NB4 (cell line): ENCODE data around the gene NUAK1.

Experiments
- MYC ChIP-seq: IDR thresholded peaks from 2 replicates; pipeline ENCODE4 v1.6.1; 2011; ENCODE audit warnings: low read depth, low read length
- POLR2A ChIP-seq: IDR thresholded peaks from 2 replicates; pipeline ENCODE4 v1.6.1; 2011; ENCODE audit warnings: mild to moderate bottlenecking; ENCODE audit not compliant: insufficient read length; ENCODE audit errors: extremely low read depth
- TF ChIP-seq, protein P1 (sequence below): IDR thresholded peaks from one replicate; pipeline ENCODE4 v1.5.1; 2012; ENCODE audit warnings: low read depth, low read length
- TF ChIP-seq, protein P2 (sequence below): IDR thresholded peaks from 2 replicates; pipeline ENCODE4 v1.6.1; 2011; ENCODE audit warnings: low read depth, low read length

DNA sequence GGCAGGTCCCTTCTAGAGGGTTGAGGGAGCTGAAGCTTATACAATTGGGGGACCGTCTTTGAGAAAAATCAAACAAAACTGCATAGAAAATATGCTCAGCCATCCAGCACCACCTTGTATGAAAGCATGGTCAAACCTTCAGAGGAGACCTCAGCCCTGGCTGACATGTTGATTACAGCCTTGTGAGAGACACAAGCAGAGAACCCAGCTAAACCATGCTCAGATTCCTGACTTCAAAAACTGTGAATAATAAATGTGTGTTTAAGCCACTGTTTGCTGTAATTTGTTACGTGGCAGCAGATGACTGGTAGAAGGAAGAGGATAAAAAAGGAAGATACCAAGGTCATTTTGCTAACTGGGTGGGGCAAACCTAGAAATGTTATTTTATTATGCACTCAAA is 115.7 kb downstream of the NUAK1 start:
- TF ChIP-seq, protein P1, sequence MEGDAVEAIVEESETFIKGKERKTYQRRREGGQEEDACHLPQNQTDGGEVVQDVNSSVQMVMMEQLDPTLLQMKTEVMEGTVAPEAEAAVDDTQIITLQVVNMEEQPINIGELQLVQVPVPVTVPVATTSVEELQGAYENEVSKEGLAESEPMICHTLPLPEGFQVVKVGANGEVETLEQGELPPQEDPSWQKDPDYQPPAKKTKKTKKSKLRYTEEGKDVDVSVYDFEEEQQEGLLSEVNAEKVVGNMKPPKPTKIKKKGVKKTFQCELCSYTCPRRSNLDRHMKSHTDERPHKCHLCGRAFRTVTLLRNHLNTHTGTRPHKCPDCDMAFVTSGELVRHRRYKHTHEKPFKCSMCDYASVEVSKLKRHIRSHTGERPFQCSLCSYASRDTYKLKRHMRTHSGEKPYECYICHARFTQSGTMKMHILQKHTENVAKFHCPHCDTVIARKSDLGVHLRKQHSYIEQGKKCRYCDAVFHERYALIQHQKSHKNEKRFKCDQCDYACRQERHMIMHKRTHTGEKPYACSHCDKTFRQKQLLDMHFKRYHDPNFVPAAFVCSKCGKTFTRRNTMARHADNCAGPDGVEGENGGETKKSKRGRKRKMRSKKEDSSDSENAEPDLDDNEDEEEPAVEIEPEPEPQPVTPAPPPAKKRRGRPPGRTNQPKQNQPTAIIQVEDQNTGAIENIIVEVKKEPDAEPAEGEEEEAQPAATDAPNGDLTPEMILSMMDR: no peak
- TF ChIP-seq, protein P2, sequence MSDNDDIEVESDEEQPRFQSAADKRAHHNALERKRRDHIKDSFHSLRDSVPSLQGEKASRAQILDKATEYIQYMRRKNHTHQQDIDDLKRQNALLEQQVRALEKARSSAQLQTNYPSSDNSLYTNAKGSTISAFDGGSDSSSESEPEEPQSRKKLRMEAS: no peak
- TF ChIP-seq POLR2A (no peak), MYC (no peak)
